CD4-positive, alpha-beta T cell (primary cell): ENCODE data around the gene DKKL1. TPM values are rescaled to one million over a fixed set of nuclear protein-coding genes. Genes with fewer than 3 reads are reported as not detected.

Experiments
- ATAC-seq: fragments of 200-7000 bp; cut with Tn5 transposase; one replicate; pipeline ENCODE4 v1.10.0; 2022; ENCODE audit warnings: mild to moderate bottlenecking; ENCODE audit not compliant: poor library complexity
- CTCF ChIA-PET: fragments of 350-600 bp; sonication (Branson Sonifier 250); formaldehyde crosslinking; loops from one replicate; lab custom pipeline; 2021; ENCODE audit warnings: antibody characterized with exemption, inconsistent platforms; lab: Charles Lee
- POLR2A ChIA-PET: fragments of 350-600 bp; sonication (Branson Sonifier 250); formaldehyde crosslinking; loops from one replicate; lab custom pipeline; 2021; ENCODE audit warnings: antibody characterized with exemption, inconsistent platforms; lab: Charles Lee
- DNase-seq, 14 experiments: peaks; one replicate each; pipeline ENCODE4 v3.0.0-alpha.2; 2013 to 2020; ENCODE audit warnings: mixed read lengths in 2 of 14
- H3K27ac ChIP-seq, 2 donors: one replicate each; pipeline versions ENCODE4 v1.5.1 to v1.7.0; 2013; ENCODE audit warnings: low read length in 2 of 2, low read depth in 1 of 2, mild to moderate bottlenecking in 1 of 2
- H3K27me3 ChIP-seq, 2 experiments: 1 replicate in 1 of 2; 2 replicates in 1 of 2; pipeline versions ENCODE4 v1.6.1 to v1.7.0; 2013; ENCODE audit warnings: low read length in 2 of 2, control low read depth in 1 of 2, mild to moderate bottlenecking in 1 of 2, moderate library complexity in 1 of 2; ENCODE audit not compliant: insufficient read depth in 2 of 2, control insufficient read depth in 1 of 2
- H3K36me3 ChIP-seq: one replicate; pipeline ENCODE4 v1.6.1; 2013; ENCODE audit warnings: low read length, control low read depth; ENCODE audit not compliant: insufficient read depth
- H3K4me1 ChIP-seq: one replicate; pipeline ENCODE4 v1.6.1; 2013; ENCODE audit warnings: low read length, control low read depth; ENCODE audit not compliant: insufficient read depth
- H3K4me3 ChIP-seq: one replicate; pipeline ENCODE4 v1.5.1; 2013; ENCODE audit warnings: mild to moderate bottlenecking, low read length, moderate library complexity
- H3K9me3 ChIP-seq, 2 experiments: 1 replicate in 1 of 2; 2 replicates in 1 of 2; pipeline versions ENCODE4 v1.6.1 to v1.7.0; 2013; ENCODE audit warnings: low read length in 2 of 2, mild to moderate bottlenecking in 2 of 2, control low read depth in 1 of 2, moderate library complexity in 1 of 2; ENCODE audit not compliant: control insufficient read depth in 1 of 2, insufficient read depth in 1 of 2
- H3K27ac Mint-ChIP-seq: one replicate; pipeline ENCODE4 v1.8.0; 2020; ENCODE audit warnings: mixed read lengths
- H3K27me3 Mint-ChIP-seq: one replicate; pipeline ENCODE4 v1.8.0; 2021; ENCODE audit warnings: mixed read lengths
- H3K36me3 Mint-ChIP-seq: one replicate; pipeline ENCODE4 v1.8.0; 2021; ENCODE audit warnings: low read depth, mixed read lengths
- H3K4me1 Mint-ChIP-seq: one replicate; pipeline ENCODE4 v1.8.0; 2021; ENCODE audit warnings: low read depth, mixed read lengths
- H3K4me3 Mint-ChIP-seq: one replicate; pipeline ENCODE4 v1.8.0; 2020; ENCODE audit warnings: mild to moderate bottlenecking, mixed read lengths
- H3K9me3 Mint-ChIP-seq: one replicate; pipeline ENCODE4 v1.8.0; 2020; ENCODE audit warnings: mixed read lengths
- CTCF ChIP-seq: fragments of 200-600 bp; IDR thresholded peaks from one replicate; pipeline ENCODE4 v1.8.0; 2022; ENCODE audit warnings: antibody characterized with exemption, mild to moderate bottlenecking
- intact Hi-C, 2 experiments: fragments of 100-400 bp; cut with DNase I in 1 of 2; cut with micrococcal nuclease in 1 of 2; formaldehyde crosslinking; loops; one replicate each; pipeline versions ENCODE4 v1.15.1 to v1.9.0; 2023 to 2025; cut with DNase I, micrococcal nuclease
- total RNA-seq, 174 experiments: library from RNA in 2 of 174; stranded (reverse) in 2 of 174; gene quantifications; one replicate each; pipeline ENCODE4 v1.2.3 and lab custom pipeline; 2021 to 2026

Gene DKKL1
- total RNA-seq, 2 experiments from 2014 or later = not detected

GRCh38 chr19:49423985-49424303, 60.3 kb downstream of the DKKL1 start:
- Histone ChIP-seq H3K4me3 (no peak overlapping the region), H3K27me3 (peaks cover 87 to 98% of the 10 kb centered on the region in 2 experiments), H3K36me3 (no peaks in the 10 kb centered on the region), H3K4me1 (peaks cover 65% of the 10 kb centered on the region), H3K27ac (no peak overlapping the region), H3K9me3 (peaks cover 0 to 36% of the 10 kb centered on the region in 2 experiments)
- H3K27ac Mint-ChIP-seq = peak overlapping the region; percentile 3
- peaks cover 72% of the 10 kb centered on the region for H3K4me1 Mint-ChIP-seq
- peaks cover 95% of the 10 kb centered on the region for H3K27me3 Mint-ChIP-seq
- POLR2A ChIA-PET = interaction anchor here (0.8 kb wide), 1 partner anchor 342 kb away, joined by 3 read pairs; no protein-coding TSS in a partner anchor
- peak; percentile 35 for ATAC-seq
- H3K36me3 Mint-ChIP-seq = no peaks in the 10 kb centered on the region
- intact Hi-C loops = loop anchor here in 1 of 2 experiments (2.0 kb wide), 1 partner anchor 15 kb away; no protein-coding TSS in a partner anchor
- no peak for TF ChIP-seq CTCF
- CTCF ChIA-PET = interaction anchor here (0.8 kb wide), 1 partner anchor 46 kb away, joined by 4 read pairs; no protein-coding TSS in a partner anchor
- DNase-seq = peak in 4 of 14 experiments; percentile 25 to 71 (median 60)
- H3K4me3 Mint-ChIP-seq = peak overlapping the region; percentile 85
- no peaks in the 10 kb centered on the region for H3K9me3 Mint-ChIP-seq

Other genes starting within 250 kb of the DKKL1 start
- gene LIN7B, start 249.5 kb upstream of the DKKL1 start, total RNA-seq = 1 to 10 TPM; 6.4 to 6.6 TPM
- gene C19orf73, start 244.7 kb upstream of the DKKL1 start, total RNA-seq = 1 to 10 TPM; 1.5 to 2.3 TPM
- gene PPFIA3, start 244.3 kb upstream of the DKKL1 start, total RNA-seq = 1 to 10 TPM; 2.0 to 2.8 TPM
- gene HRC, start 208.5 kb upstream of the DKKL1 start, total RNA-seq = not detected
- not detected for gene TRPM4, start 206.1 kb upstream of the DKKL1 start, total RNA-seq
- gene SLC6A16, start 38.7 kb upstream of the DKKL1 start, total RNA-seq = 1 to 10 TPM; 1.5 to 2.4 TPM
- 100 to 1,000 TPM; 329 to 350 TPM for gene CD37, start 28.5 kb upstream of the DKKL1 start, total RNA-seq
- gene TEAD2, start 1.5 kb upstream of the DKKL1 start, total RNA-seq = not detected
- not detected for gene KASH5, start 24.4 kb downstream of the DKKL1 start, total RNA-seq
- not detected for gene PTH2, start 59.6 kb downstream of the DKKL1 start, total RNA-seq
- gene GFY, start 61.5 kb downstream of the DKKL1 start, total RNA-seq = not detected
- not detected for gene SLC17A7, start 77.7 kb downstream of the DKKL1 start, total RNA-seq
- gene PIH1D1, start 87.9 kb downstream of the DKKL1 start, total RNA-seq = 100 to 1,000 TPM; 145 to 151 TPM
- gene ALDH16A1, start 89.3 kb downstream of the DKKL1 start, total RNA-seq = 10 to 100 TPM; 25.1 to 25.8 TPM
- 100 to 1,000 TPM; 311 to 325 TPM for gene FLT3LG, start 110.3 kb downstream of the DKKL1 start, total RNA-seq
- gene RPL13A, start 123.7 kb downstream of the DKKL1 start, total RNA-seq = 1,000 to 10,000 TPM; 5,328 to 5,481 TPM
- 1,000 to 10,000 TPM; 2,912 to 3,041 TPM for gene RPS11, start 132.6 kb downstream of the DKKL1 start, total RNA-seq
- 10 to 100 TPM; 50.2 to 52.5 TPM for gene FCGRT, start 148.8 kb downstream of the DKKL1 start, total RNA-seq
- gene RCN3, start 164.1 kb downstream of the DKKL1 start, total RNA-seq = 1 to 10 TPM; 4.8 to 7.8 TPM
- gene NOSIP, start 216.7 kb downstream of the DKKL1 start, total RNA-seq = 100 to 1,000 TPM; 202 to 203 TPM
- gene PRRG2, start 217.4 kb downstream of the DKKL1 start, total RNA-seq = under 1 TPM; 0.49 to 0.78 TPM
- gene PRR12, start 227.3 kb downstream of the DKKL1 start, total RNA-seq = 10 to 100 TPM; 41.7 to 42.2 TPM